ENCODE data around the gene NUDT21.

Gene NUDT21

GRCh38 chr16:56479469-56479868 lies 28.3 kb upstream of the NUDT21 start:
- Histone ChIP-seq H3K27ac (ENCODE audit: low read depth, low read length) (no peak overlapping the region), H3K9ac (ENCODE audit: low read depth, low read length) (no peak overlapping the region), H3K9me3 (ENCODE audit: insufficient read depth, low read depth, low read length) (no peaks in the 10 kb centered on the region), H3K27me3 (ENCODE audit: insufficient read depth, low read length) (no peaks in the 10 kb centered on the region), H3K36me3 (ENCODE audit: insufficient read depth, low read length) (peaks cover 59% of the 10 kb centered on the region), H3K4me3 (ENCODE audit: low read length) (no peak overlapping the region), H3K4me1 (ENCODE audit: insufficient read depth, low read length) (no peaks in the 10 kb centered on the region; the same call in 1 of the 2 replicates)
- 89% methylated on average over 1 of the region's 2 CpGs for WGBS

DNA sequence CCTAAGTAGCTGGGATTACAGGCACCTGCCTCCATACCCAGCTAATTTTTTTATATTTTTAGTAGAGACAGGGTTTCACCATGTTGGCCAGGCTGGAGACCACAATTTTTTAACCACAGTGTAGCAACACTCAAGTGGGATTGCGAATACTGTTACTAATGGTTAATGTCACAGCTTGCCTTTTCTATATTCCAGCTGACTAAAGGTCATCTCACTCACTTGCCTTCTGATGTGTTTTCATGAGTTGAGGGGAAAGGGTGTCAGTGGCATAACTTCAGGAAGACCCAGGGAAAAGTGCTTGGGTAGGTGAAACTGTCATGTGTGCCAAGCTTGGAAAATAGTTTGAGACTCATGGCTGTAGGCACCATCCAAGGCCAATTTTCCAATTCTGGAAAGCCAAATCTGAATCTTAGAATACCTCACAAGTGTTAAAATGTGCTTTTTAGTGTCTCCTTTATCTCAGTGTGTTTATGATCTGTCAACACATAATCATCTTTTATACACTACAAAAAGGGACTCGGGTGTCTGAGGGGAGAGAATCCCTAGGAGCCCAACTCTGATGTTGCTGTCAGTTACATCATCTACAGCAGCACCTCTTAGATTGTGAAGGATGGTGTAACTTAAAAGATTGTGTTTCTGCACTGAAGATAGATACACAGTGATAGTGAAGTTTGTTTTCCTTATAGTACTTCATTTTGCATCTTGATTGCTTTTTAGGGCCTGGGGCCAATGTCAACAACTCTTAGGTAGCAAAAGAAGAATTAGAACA lies 27.3 kb upstream of the NUDT21 start:
- H3K36me3 ChIP-seq (ENCODE audit: insufficient read depth, low read length): peaks cover 64% of the 10 kb centered on the region
- no peak overlapping the region for H3K27ac ChIP-seq (ENCODE audit: low read depth, low read length)
- no peaks in the 10 kb centered on the region; the same call in 1 of the 2 replicates for H3K4me1 ChIP-seq (ENCODE audit: insufficient read depth, low read length)
- H3K9ac ChIP-seq (ENCODE audit: low read depth, low read length): no peak overlapping the region
- H3K4me3 ChIP-seq (ENCODE audit: low read length): no peak overlapping the region
- no peaks in the 10 kb centered on the region for H3K27me3 ChIP-seq (ENCODE audit: insufficient read depth, low read length)
- 93% methylated on average over 2 of the region's 2 CpGs for WGBS
- H3K9me3 ChIP-seq (ENCODE audit: insufficient read depth, low read depth, low read length): no peaks in the 10 kb centered on the region

DNA sequence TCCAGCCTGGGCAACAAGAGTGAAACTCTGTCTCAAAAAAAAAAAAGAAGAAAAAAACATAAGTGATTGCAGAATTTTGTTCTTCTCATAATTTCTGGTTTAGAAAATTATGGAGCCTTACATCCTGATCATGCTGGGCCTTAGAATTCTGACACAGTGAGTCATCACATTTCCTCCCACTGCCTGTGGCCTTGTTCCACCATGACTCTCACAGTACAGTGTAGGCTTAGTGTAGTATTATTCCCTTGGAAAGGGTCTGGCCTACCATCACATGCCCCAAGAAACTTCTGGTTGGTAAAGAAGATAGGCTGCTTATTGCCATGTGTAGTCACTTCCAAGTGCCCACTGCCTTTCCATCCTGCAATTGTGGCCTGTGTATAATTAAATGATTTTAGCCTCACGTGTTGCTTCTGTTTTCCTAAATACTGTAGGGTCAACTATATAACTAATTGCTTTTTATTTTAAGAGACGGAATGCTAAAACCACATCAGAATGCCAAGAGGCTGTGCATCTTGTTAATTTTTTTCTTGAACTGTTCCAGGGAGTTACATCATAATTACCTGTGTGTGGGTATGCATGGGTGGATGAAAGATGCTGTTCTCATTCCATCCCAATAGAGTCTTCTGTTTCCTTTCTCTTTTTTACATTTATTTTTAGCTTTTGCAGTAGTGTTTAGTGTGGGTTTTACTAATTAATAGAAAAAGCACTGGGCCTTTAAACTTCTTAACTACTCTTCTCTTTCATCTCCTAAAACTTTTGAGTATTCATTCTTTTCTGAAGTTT lies 26.2 kb upstream of the NUDT21 start:
- Histone ChIP-seq H3K27ac (ENCODE audit: low read depth, low read length) (no peak overlapping the region), H3K9ac (ENCODE audit: low read depth, low read length) (no peak overlapping the region), H3K4me1 (ENCODE audit: insufficient read depth, low read length) (no peaks in the 10 kb centered on the region; the same call in 1 of the 2 replicates), H3K27me3 (ENCODE audit: insufficient read depth, low read length) (no peaks in the 10 kb centered on the region), H3K36me3 (ENCODE audit: insufficient read depth, low read length) (peaks cover 70% of the 10 kb centered on the region), H3K9me3 (ENCODE audit: insufficient read depth, low read depth, low read length) (no peaks in the 10 kb centered on the region), H3K4me3 (ENCODE audit: low read length) (no peak overlapping the region)
- WGBS: 100% methylated on average over 2 of the region's 2 CpGs

- peaks cover 90% of the 10 kb centered on the region for H3K36me3 ChIP-seq (ENCODE audit: insufficient read depth, low read length)
- no peak overlapping the region for H3K4me3 ChIP-seq (ENCODE audit: low read length)
Observed at GRCh38 chr16:56475201-56475600, 24.1 kb upstream of the NUDT21 start.

GRCh38 chr16:56470666-56471065 lies 19.5 kb upstream of the NUDT21 start:
- Histone ChIP-seq H3K9me3 (ENCODE audit: insufficient read depth, low read depth, low read length) (no peaks in the 10 kb centered on the region), H3K27ac (ENCODE audit: low read depth, low read length) (no peak overlapping the region), H3K27me3 (ENCODE audit: insufficient read depth, low read length) (no peaks in the 10 kb centered on the region), H3K36me3 (ENCODE audit: insufficient read depth, low read length) (peaks cover 98% of the 10 kb centered on the region), H3K9ac (ENCODE audit: low read depth, low read length) (no peak overlapping the region), H3K4me3 (ENCODE audit: low read length) (no peak overlapping the region), H3K4me1 (ENCODE audit: insufficient read depth, low read length) (no peaks in the 10 kb centered on the region; the same call in 1 of the 2 replicates)
- 92% methylated on average over 1 of the region's 1 CpG for WGBS

More at GRCh38 chr16:56475201-56475600, 24.1 kb upstream of the NUDT21 start:
- H3K9me3 ChIP-seq (ENCODE audit: insufficient read depth, low read depth, low read length): no peaks in the 10 kb centered on the region
- no peak overlapping the region for H3K9ac ChIP-seq (ENCODE audit: low read depth, low read length)
- H3K27ac ChIP-seq (ENCODE audit: low read depth, low read length): no peak overlapping the region
- 47% methylated on average over 2 of the region's 2 CpGs for WGBS
- no peaks in the 10 kb centered on the region for H3K27me3 ChIP-seq (ENCODE audit: insufficient read depth, low read length)
- H3K4me1 ChIP-seq (ENCODE audit: insufficient read depth, low read length): no peaks in the 10 kb centered on the region; the same call in 1 of the 2 replicates

GRCh38 chr16:56470232-56470631 lies 19.1 kb upstream of the NUDT21 start:
- no peak overlapping the region for H3K27ac ChIP-seq (ENCODE audit: low read depth, low read length)
- over 99% methylated on average over 3 of the region's 3 CpGs for WGBS
- no peak overlapping the region for H3K9ac ChIP-seq (ENCODE audit: low read depth, low read length)
- no peaks in the 10 kb centered on the region for H3K9me3 ChIP-seq (ENCODE audit: insufficient read depth, low read depth, low read length)
- H3K4me1 ChIP-seq (ENCODE audit: insufficient read depth, low read length): no peaks in the 10 kb centered on the region; the same call in 1 of the 2 replicates
- H3K4me3 ChIP-seq (ENCODE audit: low read length): no peak overlapping the region
- peaks cover 98% of the 10 kb centered on the region for H3K36me3 ChIP-seq (ENCODE audit: insufficient read depth, low read length)
- no peaks in the 10 kb centered on the region for H3K27me3 ChIP-seq (ENCODE audit: insufficient read depth, low read length)

DNA sequence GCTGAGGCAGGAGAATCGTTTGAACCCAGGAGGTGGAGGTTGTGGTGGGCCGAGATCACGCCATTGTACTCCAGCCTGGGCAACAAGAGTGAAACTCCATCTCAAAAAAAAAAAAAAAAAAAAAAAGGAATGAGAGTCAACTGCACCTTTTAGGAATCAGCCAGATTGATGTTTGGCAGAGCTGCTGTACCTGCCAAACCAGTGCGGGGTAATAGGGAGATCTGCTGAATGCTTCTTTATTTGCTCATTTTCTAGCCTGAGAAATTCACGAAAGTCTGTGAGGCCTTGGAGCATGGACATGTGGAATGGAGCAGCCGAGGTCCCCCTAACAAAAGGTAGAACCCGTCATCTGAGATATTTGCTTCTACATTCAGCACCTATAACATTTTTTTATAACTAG lies 18.6 kb upstream of the NUDT21 start:
- H3K4me3 ChIP-seq (ENCODE audit: low read length): no peak overlapping the region
- H3K9ac ChIP-seq (ENCODE audit: low read depth, low read length): no peak overlapping the region
- peaks cover 97% of the 10 kb centered on the region for H3K36me3 ChIP-seq (ENCODE audit: insufficient read depth, low read length)
- WGBS: 92% methylated on average over 6 of the region's 7 CpGs
- H3K9me3 ChIP-seq (ENCODE audit: insufficient read depth, low read depth, low read length): no peaks in the 10 kb centered on the region
- H3K27me3 ChIP-seq (ENCODE audit: insufficient read depth, low read length): no peaks in the 10 kb centered on the region
- no peak overlapping the region for H3K27ac ChIP-seq (ENCODE audit: low read depth, low read length)
- H3K4me1 ChIP-seq (ENCODE audit: insufficient read depth, low read length): no peaks in the 10 kb centered on the region

- no peak overlapping the region for H3K27ac ChIP-seq (ENCODE audit: low read depth, low read length)
- peaks cover 97% of the 10 kb centered on the region for H3K36me3 ChIP-seq (ENCODE audit: insufficient read depth, low read length)
Observed at GRCh38 chr16:56468800-56469199, 17.7 kb upstream of the NUDT21 start.

GRCh38 chr16:56466344-56466743 lies 15.2 kb upstream of the NUDT21 start:
- Histone ChIP-seq H3K27ac (ENCODE audit: low read depth, low read length) (no peak overlapping the region), H3K36me3 (ENCODE audit: insufficient read depth, low read length) (peaks cover 97% of the 10 kb centered on the region), H3K27me3 (ENCODE audit: insufficient read depth, low read length) (no peaks in the 10 kb centered on the region), H3K4me1 (ENCODE audit: insufficient read depth, low read length) (no peaks in the 10 kb centered on the region), H3K9ac (ENCODE audit: low read depth, low read length) (no peak overlapping the region), H3K9me3 (ENCODE audit: insufficient read depth, low read depth, low read length) (no peaks in the 10 kb centered on the region), H3K4me3 (ENCODE audit: low read length) (no peak overlapping the region)
- 98% methylated on average over 2 of the region's 2 CpGs for WGBS

More at GRCh38 chr16:56468800-56469199, 17.7 kb upstream of the NUDT21 start:
- H3K4me3 ChIP-seq (ENCODE audit: low read length): no peak overlapping the region
- H3K9ac ChIP-seq (ENCODE audit: low read depth, low read length): no peak overlapping the region
- no peaks in the 10 kb centered on the region for H3K27me3 ChIP-seq (ENCODE audit: insufficient read depth, low read length)
- no peaks in the 10 kb centered on the region for H3K9me3 ChIP-seq (ENCODE audit: insufficient read depth, low read depth, low read length)
- H3K4me1 ChIP-seq (ENCODE audit: insufficient read depth, low read length): no peaks in the 10 kb centered on the region

- H3K36me3 ChIP-seq (ENCODE audit: insufficient read depth, low read length): peaks cover 97% of the 10 kb centered on the region
- H3K9me3 ChIP-seq (ENCODE audit: insufficient read depth, low read depth, low read length): no peaks in the 10 kb centered on the region
- no peak overlapping the region for H3K27ac ChIP-seq (ENCODE audit: low read depth, low read length)
- 93% methylated on average over 6 of the region's 6 CpGs for WGBS
- no peak overlapping the region for H3K4me3 ChIP-seq (ENCODE audit: low read length)
- no peak overlapping the region for H3K9ac ChIP-seq (ENCODE audit: low read depth, low read length)
- no peaks in the 10 kb centered on the region for H3K27me3 ChIP-seq (ENCODE audit: insufficient read depth, low read length)
- no peaks in the 10 kb centered on the region for H3K4me1 ChIP-seq (ENCODE audit: insufficient read depth, low read length)
Observed at GRCh38 chr16:56463153-56463552, 12.0 kb upstream of the NUDT21 start.

DNA sequence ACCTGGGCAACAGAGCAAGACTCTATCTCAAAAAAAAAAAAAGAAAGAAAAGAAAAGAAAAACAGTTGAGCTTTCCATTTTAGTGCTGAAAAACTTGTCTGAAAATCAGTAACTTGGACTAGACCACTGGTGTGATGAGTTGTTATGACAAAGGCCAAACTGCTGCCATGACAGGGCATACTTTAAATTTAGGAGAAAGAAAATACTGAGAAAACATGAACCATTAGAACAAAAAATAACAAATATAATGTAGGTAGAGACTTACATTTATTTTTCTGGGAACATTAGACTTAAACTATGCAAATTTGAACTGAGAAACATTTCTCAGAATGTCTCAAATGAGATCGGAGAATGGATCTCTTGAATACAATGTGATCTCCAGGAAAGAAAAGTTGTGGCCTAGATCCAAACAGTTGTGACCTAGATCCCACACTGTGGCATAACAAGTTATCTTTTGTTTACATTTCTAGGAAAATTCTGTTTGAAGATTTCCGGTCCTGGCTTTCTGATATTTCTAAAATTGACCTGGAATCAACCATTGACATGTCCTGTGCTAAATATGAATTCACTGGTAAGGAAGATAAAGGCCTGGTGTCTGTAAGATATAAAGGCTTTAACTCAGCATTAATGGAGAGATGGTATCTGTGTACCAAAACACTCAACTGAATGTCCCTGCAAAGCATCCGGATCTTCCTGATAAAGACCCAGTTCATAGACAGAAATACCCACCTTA lies 11.1 kb upstream of the NUDT21 start:
- WGBS: 93% methylated on average over 3 of the region's 3 CpGs
- Histone ChIP-seq H3K4me3 (ENCODE audit: low read length) (no peak overlapping the region), H3K9me3 (ENCODE audit: insufficient read depth, low read depth, low read length) (no peaks in the 10 kb centered on the region), H3K9ac (ENCODE audit: low read depth, low read length) (no peak overlapping the region), H3K27ac (ENCODE audit: low read depth, low read length) (no peak overlapping the region), H3K27me3 (ENCODE audit: insufficient read depth, low read length) (no peaks in the 10 kb centered on the region), H3K4me1 (ENCODE audit: insufficient read depth, low read length) (no peaks in the 10 kb centered on the region), H3K36me3 (ENCODE audit: insufficient read depth, low read length) (peaks cover 97% of the 10 kb centered on the region)

All from HUES64 (cell line).